Fibroblast of lung (primary cell): Measurements from ENCODE around the gene UNC79. TPM values are rescaled to one million over a fixed set of nuclear protein-coding genes. Genes with fewer than 3 reads are reported as not detected.

ENCODE experiments used
- DNase-seq, 2 donors: peaks; one replicate each; pipeline versions ENCODE4 v3.0.0 to v3.0.0-alpha.2; 2010; ENCODE audit warnings: low read depth in 2 of 2
- H2AFZ ChIP-seq: 2 replicates; pipeline ENCODE4 v1.5.1; 2012; ENCODE audit warnings: low read length, control low read depth, inconsistent platforms
- H3K27ac ChIP-seq: 2 replicates; pipeline ENCODE4 v1.5.1; 2011; ENCODE audit warnings: low read length, control low read depth; ENCODE audit not compliant: insufficient read depth
- H3K27me3 ChIP-seq: 2 replicates; pipeline ENCODE4 v1.5.1; 2011; ENCODE audit warnings: mild to moderate bottlenecking, low read length; ENCODE audit not compliant: control insufficient read depth, insufficient read depth
- H3K36me3 ChIP-seq: 2 replicates; pipeline ENCODE4 v1.5.1; 2011; ENCODE audit warnings: low read length; ENCODE audit not compliant: control insufficient read depth, insufficient read depth
- H3K4me1 ChIP-seq: 2 replicates; pipeline ENCODE4 v1.5.1; 2011; ENCODE audit warnings: low read length; ENCODE audit not compliant: control insufficient read depth, insufficient read depth; ENCODE audit errors: extremely low read depth
- H3K4me2 ChIP-seq: 2 replicates; pipeline ENCODE4 v1.5.1; 2011; ENCODE audit warnings: low read length, control low read depth; ENCODE audit not compliant: insufficient read depth; ENCODE audit errors: extremely low read depth
- H3K4me3 ChIP-seq, 4 experiments: fragments of 200-600 bp in 1 of 4; sonication (generic) in 1 of 4; replicated peaks in 1 of 4; 2 replicates each; pipeline ENCODE4 v1.5.1; 2011 to 2016; ENCODE audit warnings: low read length in 4 of 4, low read depth in 3 of 4, mild to moderate bottlenecking in 3 of 4, control low read depth in 2 of 4, inconsistent platforms in 1 of 4, mixed read lengths in 1 of 4; ENCODE audit not compliant: insufficient read depth in 1 of 4; ENCODE audit errors: control extremely low read depth in 1 of 4
- H3K79me2 ChIP-seq: 2 replicates; pipeline ENCODE4 v1.5.1; 2012; ENCODE audit warnings: mild to moderate bottlenecking, low read length, inconsistent platforms; ENCODE audit not compliant: control insufficient read depth, insufficient read depth
- H3K9ac ChIP-seq: 2 replicates; pipeline ENCODE4 v1.5.1; 2011; ENCODE audit warnings: mild to moderate bottlenecking, low read length, control low read depth; ENCODE audit not compliant: insufficient read depth
- H3K9me3 ChIP-seq: 2 replicates; pipeline ENCODE4 v1.5.1; 2012; ENCODE audit warnings: low read depth, low read length; ENCODE audit not compliant: control insufficient read depth, insufficient read depth
- H4K20me1 ChIP-seq: 2 replicates; pipeline ENCODE4 v1.5.1; 2011; ENCODE audit warnings: low read length; ENCODE audit not compliant: control insufficient read depth, insufficient read depth; ENCODE audit errors: extremely low read depth
- CTCF ChIP-seq, 2 donors: IDR thresholded peaks in 1 of 2; conservative IDR thresholded peaks in 1 of 2; 1 replicate in 1 of 2; 2 replicates in 1 of 2; pipeline ENCODE4 v1.5.1; 2011 to 2012; ENCODE audit warnings: low read length in 2 of 2, control low read depth in 1 of 2, inconsistent platforms in 1 of 2, low read depth in 1 of 2, mild to moderate bottlenecking in 1 of 2
- EZH2 ChIP-seq: IDR thresholded peaks from 2 replicates; pipeline ENCODE4 v1.5.1; 2012; ENCODE audit warnings: low read length, control low read depth, mild to moderate bottlenecking; ENCODE audit errors: missing control alignments
- polyA plus RNA-seq, 2 donors: library from polyadenylated mRNA; depleted of rRNA in 1 of 2; stranded (reverse) in 1 of 2; unstranded in 1 of 2; fragments of >200 nt; gene quantifications; 2 replicates each; pipeline ENCODE4 v1.2.1, GENCODE V29; 2011 to 2012; ENCODE audit warnings: missing spikeins in 1 of 2
- total RNA-seq: library from RNA; depleted of rRNA; stranded (reverse); fragments of >200 nt; gene quantifications from 2 replicates; pipeline ENCODE4 v1.2.1, GENCODE V29; 2014

UNC79 gene
- total and polyA plus RNA-seq, 2 donors (not counting 1 experiment from before 2014, with no cell fraction given), result 0.02 to 0.17 TPM

GRCh38 chr14:93480867-93481266, 50.1 kb downstream of the UNC79 start:
- no peaks in the 10 kb centered on the region for H3K79me2 ChIP-seq
- TF ChIP-seq CTCF (conservative IDR thresholded peaks at IDR 0.05 in 1 of 2, IDR thresholded peaks at IDR 0.05 in 1 of 2; ENCODE audit: low read depth in 1 of 2, low read length in 2 of 2) (no peak), EZH2 (no peak)
- no peaks in the 10 kb centered on the region for H3K9me3 ChIP-seq
- H3K4me2 ChIP-seq, result no peak overlapping the region
- no peak overlapping the region for H2AFZ ChIP-seq
- no peaks in the 10 kb centered on the region for H3K4me1 ChIP-seq
- no peaks in the 10 kb centered on the region for H3K27me3 ChIP-seq
- no peak overlapping the region for H3K4me3 ChIP-seq
- no peak for DNase-seq
- H3K36me3 ChIP-seq, result no peaks in the 10 kb centered on the region
- no peak overlapping the region for H3K27ac ChIP-seq
- no peaks in the 10 kb centered on the region for H4K20me1 ChIP-seq
- no peak overlapping the region for H3K9ac ChIP-seq

- Histone ChIP-seq H3K9me3 (no peaks in the 10 kb centered on the region), H3K9ac (no peak overlapping the region), H3K4me1 (no peaks in the 10 kb centered on the region), H3K4me3 (no peak overlapping the region), H2AFZ (no peak overlapping the region), H3K27ac (no peak overlapping the region), H3K4me2 (no peak overlapping the region), H3K79me2 (no peaks in the 10 kb centered on the region), H3K27me3 (no peaks in the 10 kb centered on the region), H3K36me3 (no peaks in the 10 kb centered on the region), H4K20me1 (no peaks in the 10 kb centered on the region)
- TF ChIP-seq CTCF (conservative IDR thresholded peaks at IDR 0.05 in 1 of 2, IDR thresholded peaks at IDR 0.05 in 1 of 2; ENCODE audit: low read depth in 1 of 2, low read length in 2 of 2) (no peak), EZH2 (no peak)
- no peak for DNase-seq
These were observed 51.0 kb downstream of the UNC79 start for GRCh38 chr14:93481758-93482157.

- no peak for TF ChIP-seq EZH2
- TF ChIP-seq CTCF (conservative IDR thresholded peaks at IDR 0.05 in 1 of 2, IDR thresholded peaks at IDR 0.05 in 1 of 2; ENCODE audit: low read depth in 1 of 2, low read length in 2 of 2), result no peak
- H3K79me2 ChIP-seq, result no peaks in the 10 kb centered on the region
- no peak overlapping the region for H2AFZ ChIP-seq
- no peak overlapping the region for H3K27ac ChIP-seq
- no peaks in the 10 kb centered on the region for H4K20me1 ChIP-seq
- H3K4me3 ChIP-seq, result no peak overlapping the region
- no peak for DNase-seq
- no peaks in the 10 kb centered on the region for H3K4me1 ChIP-seq
- no peaks in the 10 kb centered on the region for H3K9me3 ChIP-seq
- H3K4me2 ChIP-seq, result no peak overlapping the region
- no peaks in the 10 kb centered on the region for H3K27me3 ChIP-seq
- H3K9ac ChIP-seq, result no peak overlapping the region
- H3K36me3 ChIP-seq, result no peaks in the 10 kb centered on the region
These were observed 59.3 kb downstream of the UNC79 start for GRCh38 chr14:93490001-93490400.
